Measurements from ENCODE around the gene CP.

The CP gene

GRCh38 chr3:149186219-149186618 lies 35.4 kb downstream of the CP start:
- no peak for DNase-seq (ENCODE audit: low read depth, low spot score)

GRCh38 chr3:149181182-149181581 lies 40.4 kb downstream of the CP start:
- no peak for DNase-seq (ENCODE audit: low read depth, low spot score)

GRCh38 chr3:149180057-149180573 lies 41.5 kb downstream of the CP start:
- DNase-seq (ENCODE audit: low read depth, low spot score): peak; percentile 90

GRCh38 chr3:149179220-149179619 lies 42.4 kb downstream of the CP start:
- DNase-seq (ENCODE audit: low read depth, low spot score): no peak

- DNase-seq (ENCODE audit: low read depth, low spot score): no peak
Measured at GRCh38 chr3:149177122-149177521, 44.5 kb downstream of the CP start.

GRCh38 chr3:149174901-149175300 lies 46.7 kb downstream of the CP start:
- no peak for DNase-seq (ENCODE audit: low read depth, low spot score)

GRCh38 chr3:149170672-149171071 lies 51.0 kb downstream of the CP start:
- DNase-seq (ENCODE audit: low read depth, low spot score): no peak

- DNase-seq (ENCODE audit: low read depth, low spot score): no peak
Measured at GRCh38 chr3:149167898-149168297, 53.7 kb downstream of the CP start.

GRCh38 chr3:149163066-149163465 lies 58.6 kb downstream of the CP start:
- DNase-seq (ENCODE audit: low read depth, low spot score): no peak

- no peak for DNase-seq (ENCODE audit: low read depth, low spot score)
Measured at GRCh38 chr3:149162007-149162406, 59.6 kb downstream of the CP start.

GRCh38 chr3:149160754-149161300 lies 60.8 kb downstream of the CP start:
- DNase-seq (ENCODE audit: low read depth, low spot score): no peak

GRCh38 chr3:149153402-149153801 lies 68.2 kb downstream of the CP start:
- DNase-seq (ENCODE audit: low read depth, low spot score): no peak

- no peak for DNase-seq (ENCODE audit: low read depth, low spot score)
Measured at GRCh38 chr3:149152420-149152819, 69.2 kb downstream of the CP start.

GRCh38 chr3:149151843-149152242 lies 69.8 kb downstream of the CP start:
- DNase-seq (ENCODE audit: low read depth, low spot score): no peak

- no peak for DNase-seq (ENCODE audit: low read depth, low spot score)
Measured at GRCh38 chr3:149150436-149150835, 71.2 kb downstream of the CP start.

GRCh38 chr3:149145974-149146373 lies 75.7 kb downstream of the CP start:
- DNase-seq (ENCODE audit: low read depth, low spot score): no peak

- no peak for DNase-seq (ENCODE audit: low read depth, low spot score)
Measured at GRCh38 chr3:149145356-149145755, 76.3 kb downstream of the CP start.

GRCh38 chr3:149142682-149143081 lies 78.9 kb downstream of the CP start:
- DNase-seq (ENCODE audit: low read depth, low spot score): no peak

GRCh38 chr3:149134575-149134974 lies 87.1 kb downstream of the CP start:
- DNase-seq (ENCODE audit: low read depth, low spot score): no peak

- no peak for DNase-seq (ENCODE audit: low read depth, low spot score)
Measured at GRCh38 chr3:149131589-149131988, 90.0 kb downstream of the CP start.

GRCh38 chr3:149129326-149130205 lies 92.1 kb downstream of the CP start, which contains the start of gene HPS3:
TSS of gene HPS3 (plus strand) at chr3:149129638. CDS start at chr3:149129724, 86 bp downstream.
- peak; percentile 57 for DNase-seq (ENCODE audit: low read depth, low spot score)

GRCh38 chr3:149128821-149129220 lies 92.8 kb downstream of the CP start:
- DNase-seq (ENCODE audit: low read depth, low spot score): no peak
